ENCODE results near the gene HEXIM1.

Gene HEXIM1
- total RNA-seq: 49.7 to 69.5 reads per million in 2 experiments

DNA sequence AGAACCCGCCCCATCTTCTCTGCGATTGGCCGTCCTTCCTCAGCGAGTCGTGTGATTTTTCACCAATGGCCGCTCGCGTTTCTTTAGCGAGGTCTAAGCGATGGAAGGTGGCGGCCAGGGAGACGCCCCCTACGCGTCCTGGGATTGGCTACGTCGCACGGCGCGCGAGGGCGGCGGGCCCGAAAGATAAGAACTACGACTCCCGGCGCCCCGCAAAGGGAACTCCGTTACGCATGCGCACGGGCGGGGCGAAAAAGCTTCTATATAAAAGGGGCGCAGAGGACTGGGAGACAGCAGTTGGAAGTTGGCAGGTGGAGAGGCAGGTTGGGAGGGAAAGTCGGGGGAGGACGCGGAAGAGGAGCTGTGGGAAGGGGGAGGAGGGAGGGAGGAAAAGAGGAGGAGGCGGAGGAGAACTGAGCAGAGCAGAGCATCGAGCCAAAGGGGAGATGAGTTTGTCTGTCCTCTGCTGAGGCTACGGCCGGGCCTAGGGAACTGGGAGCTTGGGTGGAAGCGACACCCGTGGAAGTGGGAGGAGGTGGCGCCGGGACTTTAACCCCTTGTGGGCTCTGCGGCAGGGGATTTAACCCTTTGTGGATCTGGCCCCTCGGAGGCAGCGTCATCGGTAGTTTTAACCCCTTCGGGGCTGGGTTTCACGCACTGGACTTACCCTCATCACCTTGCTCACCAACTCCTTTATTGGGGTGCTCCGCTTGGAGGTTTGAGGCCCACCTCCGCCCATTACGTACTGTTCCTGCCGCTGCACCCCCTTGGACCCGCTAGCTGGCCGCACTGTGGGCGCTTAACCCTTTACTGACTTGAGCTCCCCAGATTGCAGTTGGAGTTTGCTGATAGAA, at the start of gene HEXIM1:
HEXIM1 (plus strand) TSS at position 293 of the 854 bp plus-strand sequence. CDS start 716 bp downstream, outside the sequence.
- DNase-seq (ENCODE audit: low read depth): peak; percentile 99

- peak; percentile 64 for DNase-seq (ENCODE audit: low read depth)
Observed at GRCh38 chr17:45098869-45099616, 49.2 kb upstream of the HEXIM1 start.

DNA sequence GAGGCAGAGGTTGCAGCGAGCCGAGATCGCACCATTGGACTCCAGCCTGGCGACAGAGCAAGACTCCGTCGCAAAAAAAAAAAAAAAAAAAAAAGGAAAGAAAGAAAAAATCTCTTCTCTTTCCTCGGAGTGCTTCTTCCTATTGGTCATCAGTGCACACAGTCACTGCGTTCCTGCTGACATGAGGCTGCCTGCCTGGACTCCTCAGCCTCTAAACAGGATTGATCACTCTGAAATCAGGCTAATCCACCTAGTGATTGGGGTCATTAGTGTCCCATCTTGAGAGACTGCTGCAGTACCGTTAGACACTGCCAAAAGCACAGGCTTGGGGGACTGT, 46.8 kb upstream of the HEXIM1 start:
- no peak for DNase-seq (ENCODE audit: low read depth)

DNA sequence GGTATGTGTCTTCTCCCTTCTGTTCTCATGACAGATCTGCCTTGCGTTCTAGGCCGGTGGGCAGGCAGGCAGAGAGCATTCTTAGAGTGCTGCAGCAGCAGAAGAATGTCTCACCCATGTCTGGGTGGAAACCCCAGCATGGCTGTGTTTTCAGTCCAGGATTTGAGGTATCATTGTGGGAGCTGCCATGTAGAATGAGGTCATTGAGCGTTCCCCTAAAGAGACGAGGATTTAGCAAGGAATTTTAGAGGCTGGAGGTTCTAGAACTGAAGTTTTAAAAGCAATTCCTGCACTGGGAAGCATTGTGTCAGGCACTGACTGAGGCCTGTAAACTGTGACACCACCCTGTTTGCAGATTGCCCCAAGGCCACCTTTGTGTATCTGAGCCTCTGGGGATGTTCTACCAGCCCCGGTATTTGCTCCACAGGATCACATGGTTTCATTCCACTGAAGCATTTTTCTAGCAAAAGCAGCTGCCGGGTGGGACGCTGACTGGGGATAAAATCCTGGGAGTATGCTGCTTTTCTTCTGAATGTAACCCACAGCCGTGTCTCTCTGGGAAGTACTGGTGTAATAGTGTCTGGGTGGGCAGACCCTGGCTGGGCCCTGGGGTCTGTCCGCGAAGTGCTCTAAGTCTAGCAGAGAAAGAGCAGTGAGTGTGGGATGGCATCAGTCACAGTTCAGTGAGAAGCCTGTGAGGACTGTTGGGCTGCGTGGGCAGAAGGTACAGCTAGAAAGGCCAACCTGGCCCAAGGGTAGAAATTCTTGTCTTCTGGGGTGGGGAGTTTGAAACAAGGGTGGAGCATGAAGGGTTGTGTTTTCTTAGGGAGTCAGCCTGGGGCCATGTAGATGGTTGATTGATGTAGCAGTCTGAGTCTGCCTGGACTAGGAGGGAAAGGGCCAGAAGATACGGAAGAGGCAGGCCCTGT, 46.1 kb upstream of the HEXIM1 start:
- DNase-seq (ENCODE audit: low read depth): no peak

DNA sequence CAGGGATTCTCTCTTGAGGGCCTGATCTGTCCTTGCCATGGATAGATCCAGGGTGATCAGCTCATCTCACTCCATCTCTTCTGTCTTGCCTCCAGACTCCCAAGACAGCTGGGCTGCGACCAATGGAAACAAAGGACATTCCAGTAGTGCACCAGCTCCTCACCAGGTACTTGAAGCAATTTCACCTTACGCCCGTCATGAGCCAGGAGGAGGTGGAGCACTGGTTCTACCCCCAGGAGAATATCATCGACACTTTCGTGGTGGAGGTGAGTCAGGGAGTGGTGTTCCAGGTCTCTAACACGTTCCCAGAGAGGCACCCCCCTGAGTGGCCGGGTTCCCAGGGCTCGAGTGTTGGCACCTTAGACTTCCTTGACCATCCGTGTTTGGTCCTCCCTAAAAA, 45.4 kb upstream of the HEXIM1 start:
- no peak for DNase-seq (ENCODE audit: low read depth)

DNA sequence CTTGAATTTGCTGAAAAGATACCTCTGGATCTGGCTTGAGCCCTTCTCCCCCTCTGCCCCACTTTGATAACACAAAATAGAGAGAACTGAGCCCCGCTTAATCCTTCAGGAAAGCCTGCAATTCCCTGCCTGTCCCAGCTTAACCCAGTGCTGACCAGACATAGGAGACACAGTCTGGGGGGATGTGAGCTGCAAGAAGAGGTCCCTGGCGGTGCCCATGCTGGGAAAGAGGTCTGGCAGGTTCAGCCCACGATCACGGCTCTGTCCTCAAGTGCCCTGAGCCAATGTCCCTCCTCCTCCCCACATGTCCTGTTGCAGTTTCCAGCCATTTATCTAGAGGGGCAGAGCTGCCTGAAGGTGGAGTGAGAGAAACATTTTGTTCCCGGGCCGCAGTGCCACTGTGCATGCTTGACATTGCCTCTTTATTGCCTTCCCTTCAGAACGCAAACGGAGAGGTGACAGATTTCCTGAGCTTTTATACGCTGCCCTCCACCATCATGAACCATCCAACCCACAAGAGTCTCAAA, 44.9 kb upstream of the HEXIM1 start:
- no peak for DNase-seq (ENCODE audit: low read depth)

DNA sequence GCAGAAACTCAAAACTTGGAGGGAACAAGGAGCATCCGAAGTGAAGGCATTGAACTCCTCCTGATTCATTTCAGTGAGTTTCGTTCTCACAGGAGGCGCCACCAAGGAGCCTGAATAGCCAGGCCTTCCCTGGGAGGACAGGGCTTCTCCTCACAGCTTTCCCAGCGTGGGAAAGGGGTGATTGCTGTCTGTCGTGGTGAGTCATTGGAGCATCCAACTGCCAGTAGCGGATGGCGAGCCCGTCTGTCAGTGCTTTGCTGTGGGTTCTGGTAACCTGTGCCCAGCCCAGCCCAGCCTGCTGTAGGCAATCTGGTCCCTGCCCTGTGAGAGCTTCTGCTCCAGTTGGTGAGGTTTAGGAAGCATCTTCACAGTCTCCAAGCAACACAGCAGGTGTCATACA, 44.2 kb upstream of the HEXIM1 start:
- no peak for DNase-seq (ENCODE audit: low read depth)

DNA sequence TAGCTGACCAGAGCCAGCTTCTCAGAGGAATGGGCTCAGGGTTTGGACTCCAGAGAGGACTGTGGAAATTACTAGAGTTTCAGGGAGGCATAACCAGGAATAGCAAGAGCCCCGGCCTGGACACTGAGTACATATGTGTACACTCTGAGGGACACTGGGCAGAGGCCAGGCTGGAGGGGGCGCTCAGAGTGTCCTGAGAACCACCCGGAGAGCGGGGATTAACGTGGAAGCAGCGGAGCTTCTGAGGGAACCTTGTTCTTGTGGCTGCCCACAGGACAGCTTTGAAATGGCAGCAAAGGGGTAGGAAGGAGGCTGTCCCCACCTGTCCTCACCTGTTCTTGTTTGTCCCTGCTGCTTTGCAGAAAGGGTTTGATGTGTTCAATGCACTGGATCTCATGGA, 43.8 kb upstream of the HEXIM1 start:
- no peak for DNase-seq (ENCODE audit: low read depth)

DNA sequence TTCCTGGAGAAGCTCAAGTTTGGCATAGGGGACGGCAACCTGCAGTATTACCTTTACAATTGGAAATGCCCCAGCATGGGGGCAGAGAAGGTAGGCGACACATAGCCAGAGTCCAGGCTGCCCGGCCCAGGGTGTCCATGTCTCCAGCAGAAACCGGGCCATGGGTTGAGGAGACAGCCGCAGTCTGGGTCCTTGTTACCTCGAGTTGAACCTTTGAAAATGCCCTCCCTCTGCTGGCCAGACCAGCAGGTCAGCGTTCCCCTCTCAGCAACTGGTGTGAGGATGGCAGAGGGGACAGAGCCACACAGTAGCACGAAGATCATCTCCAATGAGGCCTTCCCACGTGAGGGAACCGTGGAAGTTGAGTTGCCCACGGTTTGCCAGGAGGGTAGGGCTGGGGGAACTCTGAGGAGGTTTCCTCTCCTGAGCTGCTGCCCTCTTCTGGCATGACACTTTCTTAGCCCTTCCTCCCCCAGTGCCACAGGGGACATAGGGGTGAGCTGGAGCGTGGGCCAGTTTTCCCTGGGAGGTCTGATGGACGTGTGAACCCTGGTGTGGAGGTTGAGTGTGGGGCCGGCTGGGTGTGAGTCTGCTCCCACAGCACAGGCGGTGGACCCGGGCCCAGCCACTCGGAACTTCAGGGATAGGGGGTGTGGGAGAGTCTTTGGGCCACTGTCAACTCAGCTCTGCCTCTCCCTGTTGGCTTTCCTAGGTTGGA, 43.2 kb upstream of the HEXIM1 start:
- DNase-seq (ENCODE audit: low read depth): no peak

GRCh38 chr17:45106096-45106495, 42.2 kb upstream of the HEXIM1 start:
- DNase-seq (ENCODE audit: low read depth): no peak

DNA sequence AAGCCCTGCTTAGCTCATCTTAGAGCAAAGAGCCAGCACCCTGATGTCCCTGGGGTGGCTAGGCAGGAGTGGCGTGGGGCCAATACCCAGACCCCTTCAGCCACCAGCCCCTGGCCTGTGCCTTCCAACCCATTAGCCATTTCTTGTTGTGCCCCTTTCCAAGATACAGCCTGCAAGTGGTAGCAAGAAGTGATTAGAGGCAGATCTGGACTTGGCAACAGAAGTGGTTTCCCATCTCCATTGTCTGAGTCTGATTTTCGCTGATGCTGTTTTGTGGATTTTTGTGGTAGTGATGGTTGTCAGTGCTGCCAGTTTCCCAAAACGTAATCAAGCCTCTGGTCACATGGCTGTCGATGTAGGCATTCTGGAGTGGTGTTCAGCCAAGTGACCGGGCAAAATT, 41.7 kb upstream of the HEXIM1 start:
- DNase-seq (ENCODE audit: low read depth): no peak

DNA sequence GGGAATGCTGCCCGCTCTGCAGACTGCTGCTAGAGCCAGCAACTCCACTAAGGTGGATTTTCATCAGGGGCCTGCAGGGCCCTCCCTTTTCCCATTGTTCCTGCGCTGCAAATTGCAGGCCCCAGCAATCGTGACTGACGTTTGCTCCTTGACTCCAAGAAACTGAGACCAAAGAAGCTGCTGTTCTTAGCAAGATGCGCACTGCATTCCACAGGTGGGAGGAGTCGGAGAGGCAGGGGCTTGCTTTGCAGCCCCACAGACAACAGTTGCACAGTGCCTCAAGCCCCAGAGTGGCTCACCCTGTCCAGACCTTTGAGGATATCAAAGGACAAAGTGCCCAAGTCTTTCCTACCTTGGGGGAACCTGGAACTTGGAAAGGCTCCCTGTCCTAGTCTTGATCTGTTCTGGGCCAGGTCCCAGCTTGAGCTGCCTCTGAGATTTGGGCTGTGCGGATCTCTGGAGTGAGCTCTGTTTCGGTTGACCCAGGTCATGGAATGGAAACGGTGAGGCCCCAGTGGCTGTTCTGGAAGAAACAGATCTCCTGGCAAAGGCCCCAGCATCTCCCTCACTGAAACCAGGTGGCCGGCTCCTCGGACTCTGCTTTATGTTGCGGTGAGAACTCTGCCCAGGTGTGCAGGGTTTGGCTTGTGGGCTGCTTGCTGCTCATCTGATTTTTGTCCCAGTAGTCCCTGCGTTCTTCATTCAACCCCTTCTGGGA, 40.8 kb upstream of the HEXIM1 start:
- no peak for DNase-seq (ENCODE audit: low read depth)

DNA sequence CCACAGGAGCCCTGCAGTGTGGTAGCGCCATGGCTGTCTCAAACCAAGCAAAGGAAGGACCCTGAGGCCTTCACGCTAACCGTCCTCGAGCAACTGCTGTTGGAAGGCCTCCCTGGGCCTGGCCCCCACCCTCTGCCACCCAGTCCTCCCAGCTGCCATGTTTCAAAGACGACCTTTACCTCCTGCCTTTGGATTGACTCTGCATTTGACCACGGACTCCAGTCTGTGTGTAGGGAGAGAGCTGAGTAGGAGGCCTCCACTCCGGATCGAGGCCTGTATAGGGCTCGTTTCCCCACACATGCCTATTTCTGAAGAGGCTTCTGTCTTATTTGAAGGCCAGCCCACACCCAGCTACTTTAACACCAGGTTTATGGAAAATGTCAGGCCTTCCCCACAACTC, 40.2 kb upstream of the HEXIM1 start:
- DNase-seq (ENCODE audit: low read depth): no peak

DNA sequence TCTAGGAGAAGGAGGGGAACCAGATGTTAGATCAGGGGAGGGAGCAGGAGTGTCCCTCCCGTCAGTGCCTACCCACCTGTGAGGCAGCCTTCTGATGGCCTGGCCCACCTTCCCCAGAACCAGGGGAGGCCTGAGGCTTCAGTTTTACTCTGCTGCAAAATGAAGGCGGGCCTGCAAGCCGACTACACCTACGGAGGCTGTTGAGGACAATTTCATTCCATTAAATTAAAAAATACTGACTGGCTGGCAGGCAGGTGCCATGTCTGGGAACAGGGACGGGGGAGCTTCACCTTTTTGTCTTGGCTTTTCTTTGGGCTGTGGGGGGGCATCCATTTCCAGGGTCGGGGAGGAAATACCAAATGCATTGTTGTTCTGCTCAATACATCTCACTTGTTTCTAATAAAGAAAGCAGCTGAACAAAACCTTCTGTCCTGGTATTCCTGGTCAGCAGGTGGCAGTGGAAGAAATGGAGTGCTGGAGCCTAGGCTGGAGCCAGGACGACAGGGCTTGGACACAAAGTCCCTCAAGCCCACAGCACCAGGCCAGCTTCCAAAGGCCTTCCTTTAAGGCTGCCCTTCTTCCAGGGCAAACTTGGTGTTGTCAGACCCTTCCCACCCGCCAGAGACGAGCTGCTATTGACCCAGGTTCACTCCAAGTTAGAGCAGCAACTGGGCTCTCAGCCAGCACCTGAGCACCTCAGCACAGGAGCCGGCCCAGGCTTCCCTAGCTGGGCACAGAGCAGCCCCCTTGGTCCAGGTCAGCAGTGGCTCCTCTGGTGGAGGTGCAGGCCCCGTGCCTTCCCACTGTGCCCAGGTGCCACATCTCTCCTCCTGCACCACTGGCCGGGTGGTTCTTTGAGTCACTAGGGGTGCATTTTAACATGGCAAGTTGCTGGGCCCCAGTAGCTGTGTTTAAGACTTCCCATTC, 39.4 kb upstream of the HEXIM1 start:
- no peak for DNase-seq (ENCODE audit: low read depth)

- no peak for DNase-seq (ENCODE audit: low read depth)
Observed at GRCh38 chr17:45110676-45111611, 37.3 kb upstream of the HEXIM1 start.

DNA sequence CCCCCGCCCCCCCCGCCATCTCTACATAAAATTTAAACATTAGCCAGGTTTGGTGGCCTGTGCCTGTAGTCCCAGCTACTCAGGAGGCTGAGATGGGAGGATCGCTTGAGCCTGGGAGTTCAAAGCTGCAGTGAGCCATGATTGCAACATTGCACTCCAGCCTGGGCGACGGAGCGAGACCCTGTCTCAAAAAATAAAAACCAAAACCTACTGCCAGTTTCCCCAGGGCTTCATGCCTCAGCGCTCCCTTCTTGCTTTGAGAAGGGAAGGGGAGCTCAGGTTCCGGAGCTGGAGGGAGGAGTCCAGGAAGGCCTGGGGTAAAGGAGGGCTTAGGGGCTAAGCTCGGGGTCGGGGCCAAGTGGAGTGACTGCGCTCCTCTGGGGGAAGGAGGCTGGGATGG, 36.4 kb upstream of the HEXIM1 start:
- no peak for DNase-seq (ENCODE audit: low read depth)

- DNase-seq (ENCODE audit: low read depth): no peak
Observed at GRCh38 chr17:45112559-45113423, 35.5 kb upstream of the HEXIM1 start.

DNA sequence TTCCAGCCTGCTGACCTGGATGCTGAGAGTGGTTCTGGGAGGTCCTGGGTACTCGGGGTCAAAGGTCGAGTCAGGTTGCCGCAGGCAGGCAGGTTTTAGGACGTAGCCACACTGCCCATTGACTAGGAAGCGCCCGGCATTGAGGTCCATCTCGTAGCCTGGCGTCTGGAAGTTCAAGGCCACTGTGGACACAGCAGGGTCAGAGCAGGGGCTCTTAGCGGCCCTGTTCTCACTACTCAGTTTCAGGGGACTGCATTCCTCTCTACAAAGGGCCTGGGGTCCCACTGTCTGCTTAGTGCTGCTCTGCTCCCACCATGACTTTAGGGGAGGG, 34.9 kb upstream of the HEXIM1 start:
- DNase-seq (ENCODE audit: low read depth): no peak

Data from T follicular helper cell (primary cell).